Stimulated activated CD8-positive, alpha-beta memory T cell treated with anti-CD3 and anti-CD28 coated beads, Interleukin-4, amount 100 ng/mL, for 48 hours (primary cell): ENCODE results near the gene CACNG6.
"Not testable (repeated sequence)": the region's sequence is repeated elsewhere in the genome, so short reads cannot be mapped to it uniquely, and the experiment has no call there.

Experiments
- DNase-seq: peaks from one replicate; pipeline ENCODE4 v3.0.0-alpha.2; 2020

Gene CACNG6

DNA sequence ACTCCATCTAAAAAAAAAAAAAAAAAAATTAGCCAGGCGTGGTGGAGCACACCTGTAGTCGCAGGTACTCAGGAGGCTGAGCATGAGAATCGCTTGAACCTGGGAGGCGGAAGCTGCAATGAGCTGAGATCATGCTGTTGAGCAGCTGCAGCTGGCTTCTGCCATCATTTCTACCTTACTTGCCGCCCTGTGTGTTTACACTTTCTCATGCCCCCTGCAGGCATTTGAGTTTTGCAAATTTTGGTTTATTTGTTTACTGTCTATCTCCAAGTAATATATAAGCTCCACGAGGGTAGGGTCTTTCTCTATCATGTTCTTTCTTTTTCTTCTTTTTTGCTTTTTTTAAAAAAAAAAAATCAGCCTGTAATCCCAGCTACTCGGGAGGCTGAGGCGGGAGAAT lies 18.0 kb downstream of the CACNG6 start:
- no peak for DNase-seq

DNA sequence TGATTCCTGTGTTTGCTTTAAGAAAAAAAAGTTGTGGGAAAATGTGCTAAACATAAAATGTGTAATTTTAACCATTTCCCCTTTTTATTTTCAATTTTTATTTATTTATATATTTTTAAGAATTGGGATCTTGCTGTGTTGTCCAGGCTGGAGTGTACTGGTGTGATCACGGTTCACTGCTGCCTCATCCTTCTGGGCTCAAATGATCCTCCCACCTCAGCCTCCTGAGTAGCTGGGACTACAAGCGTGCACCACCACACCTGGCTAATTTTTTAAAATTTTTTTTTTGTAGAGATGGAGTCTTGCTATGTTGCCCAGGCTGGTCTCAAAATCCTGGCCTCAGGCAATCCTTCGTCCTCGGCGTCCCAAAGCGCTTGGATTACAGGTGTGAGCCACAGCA lies 19.0 kb downstream of the CACNG6 start:
- no peak for DNase-seq

DNA sequence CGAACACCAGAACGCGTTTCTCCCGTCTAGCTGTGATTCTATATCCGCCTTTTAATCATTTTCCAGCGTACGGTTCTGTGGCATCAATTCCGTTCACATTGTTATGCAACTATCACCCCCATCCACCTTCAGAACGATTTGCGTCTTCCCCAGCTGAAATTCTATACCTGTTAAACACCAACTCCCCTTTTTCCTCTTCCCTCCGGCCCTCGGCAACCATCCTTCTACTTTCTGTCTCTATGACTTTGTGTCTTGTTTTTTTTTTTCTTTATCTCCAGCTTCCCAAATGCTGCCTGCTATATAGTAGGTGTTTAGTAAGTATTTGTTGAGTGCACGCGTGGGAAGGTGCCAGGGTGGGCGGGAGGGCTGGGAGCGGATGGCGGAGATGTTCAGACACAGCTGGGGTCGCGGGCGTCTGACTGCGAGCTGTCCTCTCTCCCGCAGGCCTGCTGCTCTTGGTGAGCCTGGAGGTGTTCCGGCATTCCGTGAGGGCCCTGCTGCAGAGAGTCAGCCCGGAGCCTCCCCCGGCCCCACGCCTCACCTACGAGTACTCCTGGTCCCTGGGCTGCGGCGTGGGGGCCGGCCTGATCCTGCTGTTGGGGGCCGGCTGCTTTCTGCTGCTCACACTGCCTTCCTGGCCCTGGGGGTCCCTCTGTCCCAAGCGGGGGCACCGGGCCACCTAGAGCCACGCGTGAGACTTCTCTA lies 20.2 kb downstream of the CACNG6 start:
- DNase-seq = no peak

- no peak for DNase-seq
Observed at GRCh38 chr19:54013866-54014265, 22.4 kb downstream of the CACNG6 start.

DNA sequence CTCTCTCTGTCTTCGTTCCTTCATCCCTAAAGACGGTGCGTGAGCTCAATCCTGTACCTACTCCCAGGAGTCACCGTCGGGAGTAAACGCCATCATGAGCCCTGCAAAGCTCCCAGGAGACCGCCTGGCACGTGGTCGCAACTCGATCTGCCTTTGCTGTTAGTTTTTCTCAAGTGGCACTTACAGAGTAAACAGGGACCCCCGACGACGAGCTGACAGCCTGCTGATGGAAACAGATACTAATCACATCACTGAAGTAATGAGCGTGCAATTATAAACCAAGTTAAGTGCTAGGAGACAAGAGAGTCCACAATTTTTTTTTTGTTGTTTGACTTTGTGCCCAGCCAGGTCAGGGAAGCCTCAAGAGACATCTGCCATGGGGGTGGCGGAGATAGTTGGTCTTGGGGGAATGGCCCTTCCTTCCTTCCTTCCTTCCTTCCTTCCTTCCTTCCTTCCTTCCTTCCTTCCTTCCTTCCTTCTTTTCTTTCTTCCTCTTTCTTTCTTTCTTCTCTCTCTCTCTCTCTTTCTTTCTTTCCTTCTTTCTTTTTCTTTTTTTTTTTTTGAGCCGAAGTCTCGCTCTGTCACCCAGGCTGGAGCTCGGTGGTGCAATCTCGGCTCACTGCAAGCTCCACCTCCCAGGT lies 23.6 kb downstream of the CACNG6 start:
- no peak for DNase-seq

GRCh38 chr19:54017261-54017660 lies 25.8 kb downstream of the CACNG6 start:
- no peak for DNase-seq

GRCh38 chr19:54021363-54021762 lies 29.9 kb downstream of the CACNG6 start:
- DNase-seq = no peak

- DNase-seq = no peak
Observed at GRCh38 chr19:54021932-54022331, 30.5 kb downstream of the CACNG6 start.

DNA sequence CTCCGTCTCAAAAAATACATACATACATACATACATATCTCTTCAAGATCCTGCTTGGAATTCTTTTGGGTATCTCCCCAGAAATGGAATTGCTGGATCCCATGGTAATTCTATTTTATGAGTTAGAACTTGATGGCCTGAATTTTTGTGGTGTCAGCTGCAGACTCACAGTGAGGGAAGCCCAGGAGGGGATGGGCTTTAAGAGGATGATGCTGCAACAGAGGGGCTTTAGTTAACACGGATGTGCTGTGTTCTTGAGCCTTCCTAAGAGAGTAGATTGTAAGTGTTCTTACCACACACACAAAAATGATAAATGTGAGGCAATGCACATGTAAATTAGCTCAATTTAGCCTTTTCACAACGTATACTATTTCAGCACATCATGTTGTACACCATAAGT lies 31.8 kb downstream of the CACNG6 start:
- no peak for DNase-seq

- no peak for DNase-seq
Observed at GRCh38 chr19:54024660-54025059, 33.2 kb downstream of the CACNG6 start.

- no peak for DNase-seq
Observed at GRCh38 chr19:54026656-54027055, 35.2 kb downstream of the CACNG6 start.

- DNase-seq = no peak
Observed at GRCh38 chr19:54029301-54029700, 37.9 kb downstream of the CACNG6 start.

DNA sequence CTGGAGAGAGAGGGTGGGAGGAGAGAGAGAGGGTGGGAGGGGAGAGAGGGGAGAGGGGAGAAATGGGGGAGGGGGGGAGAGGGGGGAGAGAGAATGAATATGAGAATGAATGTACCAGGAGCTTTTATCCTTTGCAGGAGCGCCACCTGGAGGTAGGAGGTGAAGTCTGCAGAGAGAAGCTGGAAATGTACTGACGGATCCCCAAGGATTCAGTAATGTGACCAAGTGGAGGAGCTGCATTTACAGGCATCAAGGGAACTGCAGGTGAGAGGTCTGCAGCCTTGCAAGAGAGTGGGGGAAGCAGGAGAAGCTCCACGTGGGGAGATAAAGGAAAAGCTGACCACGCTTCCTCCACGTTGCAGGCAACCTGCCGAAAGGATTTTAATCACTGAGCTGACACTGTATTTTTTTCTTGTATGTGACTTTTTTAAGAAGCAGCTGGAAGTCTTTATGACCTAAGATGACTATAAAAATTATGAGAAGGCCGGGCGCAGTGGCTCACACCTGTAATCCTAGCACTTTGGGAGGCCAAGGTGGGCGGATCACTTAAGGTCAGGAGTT lies 38.6 kb downstream of the CACNG6 start:
- DNase-seq = peak; percentile 77

DNA sequence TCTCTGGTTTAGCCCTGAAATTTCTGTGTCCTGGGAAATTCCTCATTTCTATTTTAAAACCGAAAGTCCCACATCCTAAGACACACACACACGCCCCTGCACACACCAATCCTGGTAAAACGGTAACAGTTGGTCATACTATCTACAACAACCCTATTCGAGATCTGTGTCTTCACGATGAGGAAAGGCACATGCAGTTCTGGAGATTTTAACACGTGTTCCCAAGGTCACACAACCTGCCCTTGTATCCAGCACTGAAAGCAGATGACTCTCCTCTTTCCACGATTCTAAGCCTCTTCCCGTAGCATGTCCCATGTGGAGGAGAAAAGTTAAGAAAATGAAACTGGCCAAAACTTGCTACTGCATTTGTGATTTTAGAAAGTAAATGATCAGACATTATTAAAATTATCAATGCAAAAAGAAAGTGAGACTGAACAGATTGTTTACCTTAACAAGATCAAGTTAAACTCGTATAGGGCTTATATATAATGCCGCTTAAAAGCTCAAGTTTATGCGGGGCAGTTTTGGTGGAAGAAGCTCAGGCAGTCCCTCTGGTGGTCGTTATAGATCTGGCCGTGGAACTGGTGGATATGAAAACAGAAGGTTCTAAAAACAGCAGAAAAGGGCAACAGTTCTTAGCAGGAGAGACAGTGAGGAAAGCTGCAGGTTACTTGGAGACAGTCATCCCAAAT lies 39.6 kb downstream of the CACNG6 start:
- DNase-seq = no peak

- DNase-seq = no peak
Observed at GRCh38 chr19:54035215-54036178, 44.1 kb downstream of the CACNG6 start.

DNA sequence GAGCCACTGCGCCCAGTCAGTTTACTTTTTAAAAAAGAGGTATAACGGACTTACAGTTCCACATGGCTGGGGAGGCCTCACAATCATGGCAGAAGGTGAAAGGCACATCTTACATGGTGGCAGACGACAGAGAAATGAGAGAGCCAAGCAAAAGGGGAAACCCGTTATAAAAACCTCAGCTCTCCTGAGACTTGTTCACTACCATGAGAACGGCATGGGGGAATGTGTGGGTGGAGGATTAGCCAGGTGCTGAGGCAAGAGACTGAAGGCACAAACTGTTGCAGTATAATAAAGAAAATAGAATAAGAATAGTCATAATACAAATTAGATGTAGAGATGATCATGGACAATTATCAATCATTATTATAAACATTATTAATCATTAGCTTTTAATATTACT lies 45.1 kb downstream of the CACNG6 start:
- DNase-seq = not testable (repeated sequence)

DNA sequence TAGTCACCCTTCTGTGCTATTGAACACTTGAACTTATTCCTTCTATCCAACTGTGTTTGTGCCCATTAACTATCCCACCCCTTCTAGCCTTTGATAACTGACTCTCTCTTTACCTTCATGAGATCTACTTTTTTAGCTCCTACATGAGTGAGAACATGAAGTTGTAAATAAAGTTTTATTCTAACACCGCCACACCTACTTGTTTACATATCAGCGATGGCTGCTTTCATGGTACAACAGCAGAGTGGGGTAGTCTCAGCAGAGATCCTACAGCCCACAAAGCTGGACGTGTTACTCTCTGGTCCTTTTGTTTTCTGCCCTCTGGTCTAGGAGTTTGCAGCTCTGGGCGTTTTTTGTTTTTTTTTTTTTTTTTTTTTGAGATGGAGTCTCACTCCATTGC lies 48.6 kb downstream of the CACNG6 start:
- DNase-seq = no peak

DNA sequence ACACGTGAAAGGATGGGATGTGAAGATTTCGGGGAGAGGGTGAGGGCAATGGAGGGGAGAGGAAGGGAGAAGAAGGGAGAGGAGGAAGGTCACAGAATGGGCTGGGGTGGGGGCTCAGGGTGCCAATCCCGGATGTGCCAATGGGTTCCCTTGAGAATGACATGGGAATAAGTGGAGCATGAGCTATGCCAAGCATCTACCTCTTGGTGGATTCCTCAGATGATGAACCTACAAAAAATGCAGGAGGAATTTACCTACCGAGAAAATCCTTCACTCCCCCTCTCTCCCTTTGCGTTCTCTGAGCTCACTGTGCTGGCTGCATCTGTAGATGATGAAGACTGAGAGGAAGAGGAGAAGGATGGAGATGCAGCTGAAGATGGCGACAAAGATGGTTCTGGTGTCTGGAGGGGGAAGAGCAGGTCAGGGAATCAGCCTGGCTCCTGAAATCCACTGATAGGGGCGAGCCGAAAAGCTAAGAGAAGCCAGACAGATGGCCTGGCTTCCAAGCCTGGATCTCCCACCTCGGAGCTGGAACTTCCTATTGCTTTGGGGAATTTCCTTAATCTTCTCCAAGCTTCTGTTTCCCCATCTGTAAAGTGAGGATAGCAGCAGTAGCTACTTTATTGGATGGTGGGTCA lies 50.7 kb downstream of the CACNG6 start:
- no peak for DNase-seq

DNA sequence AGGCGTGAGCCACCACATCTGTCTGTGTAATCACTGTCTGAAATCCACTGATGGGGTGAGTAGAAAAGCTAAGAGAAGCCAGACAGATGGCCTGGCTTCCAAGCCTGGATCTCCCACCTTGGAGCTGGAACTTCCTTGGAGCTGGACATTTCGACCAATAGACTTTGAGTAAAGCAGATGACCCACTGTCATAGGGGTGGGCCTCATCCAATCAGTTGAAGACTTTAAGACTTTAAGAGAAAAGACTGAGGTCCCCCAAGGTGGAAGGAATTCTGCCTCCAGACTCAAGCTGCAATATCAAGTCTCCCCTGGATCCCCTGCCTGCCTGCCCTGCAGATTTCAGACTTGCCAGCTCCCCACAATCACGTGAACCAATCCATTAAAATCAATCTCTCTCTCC lies 51.6 kb downstream of the CACNG6 start:
- no peak for DNase-seq

- DNase-seq = no peak
Observed at GRCh38 chr19:54045771-54046170, 54.3 kb downstream of the CACNG6 start.

DNA sequence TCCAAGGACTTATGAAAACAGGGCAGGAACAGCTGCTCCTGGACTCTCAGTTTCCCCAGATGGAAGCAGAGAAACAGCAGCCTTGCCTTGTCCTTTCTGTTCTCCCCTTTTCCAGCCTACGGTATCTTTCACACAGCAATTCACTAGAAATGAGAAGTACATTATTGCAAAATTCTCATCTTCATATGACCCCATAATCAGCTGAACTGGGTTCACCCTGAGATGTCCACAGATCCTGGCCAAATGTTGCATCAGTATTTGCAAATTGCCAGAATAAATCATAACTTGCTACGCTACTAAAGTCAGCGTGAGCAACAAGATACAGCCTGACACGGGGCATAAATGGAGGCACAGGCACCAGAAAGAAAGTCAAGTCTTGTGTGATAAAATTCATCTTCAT lies 56.2 kb downstream of the CACNG6 start:
- no peak for DNase-seq
